H1 (cell line): ENCODE data around the gene NIT2. TPM values are rescaled to one million over a fixed set of nuclear protein-coding genes. Genes with fewer than 3 reads are reported as not detected.

Source experiments
- CTCF ChIA-PET: fragments of 300-600 bp; sonication (Branson Sonifier 250); formaldehyde crosslinking; loops from one replicate; lab custom pipeline; 2021; ENCODE audit not compliant: partially characterized antibody; lab: Charles Lee
- POLR2A ChIA-PET: fragments of 300-600 bp; sonication (Branson Sonifier 250); formaldehyde crosslinking; loops from one replicate; lab custom pipeline; 2021; ENCODE audit warnings: inconsistent platforms; ENCODE audit not compliant: partially characterized antibody; lab: Charles Lee
- DNase-seq, 2 experiments: peaks; one replicate each; pipeline versions ENCODE4 v3.0.0 to v3.0.0-alpha.2; 2010 to 2022; ENCODE audit warnings: low spot score in 2 of 2, low read depth in 1 of 2, mixed read lengths in 1 of 2
- FAIRE-seq: peaks from 2 replicates; lab custom pipeline; 2011; peaks lifted over from hg19 to GRCh38; lab: Jason Lieb, UNC
- H2AFZ ChIP-seq: 2 replicates; pipeline ENCODE4 v1.8.1; 2012; ENCODE audit warnings: low read length, inconsistent platforms
- H2AK5ac ChIP-seq: 2 replicates; pipeline ENCODE4 v1.6.1; 2013; ENCODE audit warnings: low read depth, low read length
- H2BK120ac ChIP-seq: replicated peaks from 2 replicates; pipeline ENCODE3; 2013; ENCODE audit warnings: low read depth, low read length, inconsistent platforms
- H2BK12ac ChIP-seq: 2 replicates; pipeline ENCODE4 v1.6.1; 2013; ENCODE audit warnings: low read depth, low read length
- H2BK15ac ChIP-seq: 2 replicates; pipeline ENCODE4 v1.6.1; 2013; ENCODE audit warnings: low read length
- H2BK20ac ChIP-seq: 2 replicates; pipeline ENCODE4 v1.6.1; 2013; ENCODE audit warnings: low read length
- H2BK5ac ChIP-seq: 2 replicates; pipeline ENCODE4 v1.6.1; 2013; ENCODE audit warnings: low read depth, low read length
- H3K14ac ChIP-seq: 2 replicates; pipeline ENCODE4 v1.6.1; 2013; ENCODE audit warnings: inconsistent platforms; ENCODE audit not compliant: insufficient read length
- H3K18ac ChIP-seq: 2 replicates; pipeline ENCODE4 v1.6.1; 2013; ENCODE audit warnings: low read length; ENCODE audit errors: extremely low read depth
- H3K23ac ChIP-seq: 2 replicates; pipeline ENCODE4 v1.6.1; 2013; ENCODE audit warnings: inconsistent platforms; ENCODE audit not compliant: insufficient read length
- H3K23me2 ChIP-seq: 2 replicates; pipeline ENCODE4 v1.6.1; 2013; ENCODE audit warnings: low read depth, low read length
- H3K27ac ChIP-seq: 2 replicates; pipeline ENCODE4 v1.6.1; 2011; ENCODE audit warnings: low read depth, low read length, inconsistent platforms
- H3K27me3 ChIP-seq, 4 experiments: replicated peaks in 1 of 4; 1 replicate in 1 of 4; 2 replicates in 3 of 4; pipeline versions ENCODE4 v1.6.1 to v1.8.1; 2011 to 2013; ENCODE audit warnings: low read length in 3 of 4, mild to moderate bottlenecking in 3 of 4, inconsistent platforms in 2 of 4, mixed read lengths in 2 of 4, moderate library complexity in 1 of 4; ENCODE audit not compliant: control insufficient read depth in 3 of 4, insufficient read depth in 3 of 4; ENCODE audit errors: extremely low read depth in 1 of 4
- H3K36me3 ChIP-seq, 4 experiments: 2 replicates each; pipeline versions ENCODE4 v1.6.1 to v1.8.1; 2011 to 2013; ENCODE audit warnings: mild to moderate bottlenecking in 4 of 4, low read length in 3 of 4, moderate library complexity in 2 of 4, control low read depth in 1 of 4, inconsistent platforms in 1 of 4; ENCODE audit not compliant: insufficient read depth in 4 of 4, control insufficient read depth in 2 of 4
- H3K4ac ChIP-seq: replicated peaks from 2 replicates; pipeline ENCODE3; 2013; ENCODE audit warnings: low read length, low read depth, mixed read lengths, inconsistent platforms; ENCODE audit not compliant: insufficient read length
- H3K4me1 ChIP-seq, 4 experiments: replicated peaks in 1 of 4; 1 replicate in 1 of 4; 2 replicates in 3 of 4; pipeline versions ENCODE4 v1.6.1 to v1.8.1; 2011 to 2013; ENCODE audit warnings: low read length in 3 of 4, inconsistent platforms in 2 of 4, mixed read lengths in 1 of 4; ENCODE audit not compliant: insufficient read depth in 4 of 4, control insufficient read depth in 3 of 4
- H3K4me2 ChIP-seq, 2 experiments: 2 replicates each; pipeline versions ENCODE4 v1.6.1 to v1.8.1; 2011 to 2013; ENCODE audit warnings: low read depth in 2 of 2, low read length in 2 of 2, control low read depth in 1 of 2, inconsistent platforms in 1 of 2, mild to moderate bottlenecking in 1 of 2; ENCODE audit not compliant: insufficient read depth in 1 of 2
- H3K4me3 ChIP-seq, 4 experiments: fragments of 200-600, 300-600 bp in 1 of 4; sonication (generic), shearing (Covaris generic), sonication (Bioruptor Twin) in 1 of 4; 2 replicates each; pipeline versions ENCODE4 v1.5.1 to v1.8.1; 2011 to 2016; ENCODE audit warnings: low read length in 4 of 4, low read depth in 3 of 4, control low read depth in 2 of 4, inconsistent platforms in 2 of 4, mild to moderate bottlenecking in 2 of 4, mixed read lengths in 1 of 4, moderate library complexity in 1 of 4; ENCODE audit not compliant: insufficient read depth in 2 of 4; ENCODE audit errors: extremely low read depth in 1 of 4
- H3K56ac ChIP-seq: replicated peaks from 2 replicates; pipeline ENCODE3; 2013; ENCODE audit warnings: low read depth, mild to moderate bottlenecking, mixed read lengths, low read length, inconsistent platforms; ENCODE audit not compliant: insufficient read length
- H3K79me1 ChIP-seq: 2 replicates; pipeline ENCODE4 v1.6.1; 2013; ENCODE audit warnings: low read depth, low read length, control low read depth
- H3K79me2 ChIP-seq, 2 experiments: 2 replicates each; pipeline versions ENCODE4 v1.6.1 to v1.8.1; 2012 to 2013; ENCODE audit warnings: low read length in 2 of 2, mild to moderate bottlenecking in 2 of 2, inconsistent platforms in 1 of 2; ENCODE audit not compliant: insufficient read depth in 2 of 2, control insufficient read depth in 1 of 2
- H3K9ac ChIP-seq, 4 experiments: replicated peaks in 1 of 4; 1 replicate in 1 of 4; 2 replicates in 3 of 4; pipeline versions ENCODE4 v1.6.1 to v1.8.1; 2011 to 2013; ENCODE audit warnings: low read depth in 3 of 4, low read length in 3 of 4, control low read depth in 2 of 4, mild to moderate bottlenecking in 2 of 4, moderate library complexity in 2 of 4, inconsistent platforms in 1 of 4; ENCODE audit errors: extremely low read depth in 1 of 4
- H3K9me3 ChIP-seq, 2 experiments: 2 replicates each; pipeline versions ENCODE4 v1.6.1 to v1.8.1; 2012 to 2013; ENCODE audit warnings: mild to moderate bottlenecking in 2 of 2, moderate library complexity in 2 of 2, control low read depth in 1 of 2, inconsistent platforms in 1 of 2, low read depth in 1 of 2, low read length in 1 of 2, mixed read lengths in 1 of 2; ENCODE audit not compliant: insufficient read depth in 2 of 2
- H4K20me1 ChIP-seq, 2 experiments: replicated peaks in 1 of 2; 2 replicates each; pipeline versions ENCODE3 to v1.8.1; 2011 to 2013; ENCODE audit warnings: inconsistent platforms in 2 of 2, low read length in 2 of 2, mild to moderate bottlenecking in 1 of 2; ENCODE audit not compliant: insufficient read depth in 2 of 2, control insufficient read depth in 1 of 2
- H4K5ac ChIP-seq: 2 replicates; pipeline ENCODE4 v1.6.1; 2013; ENCODE audit warnings: low read length, low read depth, mixed read lengths, inconsistent platforms; ENCODE audit not compliant: insufficient read length
- H4K8ac ChIP-seq: 2 replicates; pipeline ENCODE4 v1.8.0; 2013; ENCODE audit warnings: mild to moderate bottlenecking, moderate library complexity, low read length, inconsistent platforms; ENCODE audit not compliant: insufficient read depth; ENCODE audit errors: extremely low read depth
- H4K91ac ChIP-seq: replicated peaks from 2 replicates; pipeline ENCODE3; 2013; ENCODE audit warnings: low read length, mixed read lengths, inconsistent platforms; ENCODE audit not compliant: insufficient read length
- GABPA ChIP-seq: IDR thresholded peaks from 2 replicates; pipeline ENCODE4 v1.6.1; 2011; ENCODE audit warnings: mild to moderate bottlenecking, low read length, moderate library complexity, borderline replicate concordance; ENCODE audit not compliant: insufficient read depth
- SP1 ChIP-seq: IDR thresholded peaks from 2 replicates; pipeline ENCODE4 v1.6.1; 2011; ENCODE audit warnings: low read depth, low read length
- WGBS, 2 experiments: shearing (Covaris generic) in 1 of 2; methylation state at CpG; one replicate each; pipeline versions ENCODE4 v1.1.6 to v1.1.7; 2013 to 2015; ENCODE audit warnings: low lambda C conversion rate in 2 of 2, mixed read lengths in 2 of 2, inconsistent platforms in 1 of 2, low coverage in 1 of 2, missing lambda C conversion rate in 1 of 2; ENCODE audit not compliant: insufficient replicate concordance in 2 of 2, insufficient coverage in 1 of 2, insufficient read length in 1 of 2; ENCODE audit errors: extremely low coverage in 1 of 2, missing lambda C conversion rate in 1 of 2; 5-methylcytosine and 5-hydroxymethylcytosine counted together
- polyA plus RNA-seq, 7 experiments: library from polyadenylated mRNA; depleted of rRNA in 3 of 7; stranded (reverse) in 5 of 7; unstranded in 2 of 7; fragments of >200 nt in 5 of 7; fragments of 200-250 nt in 2 of 7; gene quantifications; 1 replicate in 5 of 7; 2 replicates in 1 of 7; 4 replicates in 1 of 7; pipeline versions ENCODE4 v1.2.1 to v1.2.3, GENCODE V29; 2011 to 2013; ENCODE audit warnings: missing spikeins in 2 of 7, mixed read lengths in 2 of 7
- total RNA-seq: library from RNA; stranded (reverse); fragmentation: NEBNext Ultra II Directional; extraction: Animal tissue kit (Norgen Biotek cat#: 25700); gene quantifications from 2 replicates; pipeline ENCODE4 v1.2.1, GENCODE V29; 2021

NIT2 gene
- total and polyA plus RNA-seq, 2 of the 8 experiments (the other 6 are each of a cell fraction or from before 2014, with no cell fraction given) = 15.2 to 25.3 TPM

DNA sequence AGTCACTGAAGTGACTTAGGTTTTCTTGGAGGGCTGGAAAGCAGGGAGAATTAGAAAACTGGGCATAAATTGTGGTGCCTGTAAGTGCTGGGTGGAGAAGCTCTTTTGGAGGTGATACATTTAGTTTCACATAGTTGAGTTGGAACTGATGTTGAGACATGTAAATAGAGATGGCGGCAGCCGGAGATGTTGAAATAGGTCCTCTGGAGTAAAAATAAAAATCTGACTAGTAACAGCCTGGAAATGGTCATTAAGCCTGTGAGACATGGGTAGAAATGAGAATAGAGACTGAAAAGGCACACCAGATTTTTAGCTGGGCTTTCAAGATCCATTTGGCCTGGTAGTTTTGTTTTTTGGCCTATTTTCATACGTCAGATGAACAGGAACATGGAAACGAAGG, 2.9 kb upstream of the NIT2 start:
- Histone ChIP-seq H2BK12ac (no peak overlapping the region), H3K4me1 (peaks cover 0 to 6% (median 4%) of the 10 kb centered on the region in 4 experiments; a peak in 5 of 7 replicates), H3K14ac (no peak overlapping the region), H2AK5ac (no peak overlapping the region), H2BK120ac (no peak overlapping the region), H3K4me2 (no peak overlapping the region), H3K79me2 (no peaks in the 10 kb centered on the region), H2BK5ac (no peak overlapping the region), H4K91ac (no peak overlapping the region), H4K5ac (no peak overlapping the region)
- no peak for FAIRE-seq
- no peak for DNase-seq
- POLR2A ChIA-PET = interaction anchor here (0.8 to 1.3 kb wide), 2 partner anchors 9 to 26 kb away, joined by 4 to 5 read pairs; no protein-coding TSS in a partner anchor
- TF ChIP-seq GABPA = no peak
- TF ChIP-seq SP1 = no peak
- TF ChIP-seq, all 59 proteins: peak for 0
- H2AFZ ChIP-seq = no peak overlapping the region
- H2BK20ac ChIP-seq = no peak overlapping the region
- no peak overlapping the region for H3K4me3 ChIP-seq
- H3K79me1 ChIP-seq = no peaks in the 10 kb centered on the region
- H3K4ac ChIP-seq = no peak overlapping the region
- CTCF ChIA-PET = interaction anchor here (0.9 to 2.6 kb wide), 7 partner anchors 9 to 500 kb away, joined by 3 to 9 read pairs (median 4); no protein-coding TSS in a partner anchor
- no peak overlapping the region for H3K9ac ChIP-seq
- H3K23ac ChIP-seq = no peak overlapping the region
- peaks cover 4% of the 10 kb centered on the region; the same call in 1 of the 2 replicates for H3K23me2 ChIP-seq
- no peak overlapping the region for H3K18ac ChIP-seq
- no peaks in the 10 kb centered on the region; a peak in 2 of 7 replicates for H3K27me3 ChIP-seq
- no peak overlapping the region for H3K27ac ChIP-seq
- H3K36me3 ChIP-seq = no peaks in the 10 kb centered on the region; a peak in 1 of 8 replicates
- H4K20me1 ChIP-seq = no peaks in the 10 kb centered on the region
- WGBS, 2 experiments = 85% methylated on average over 4 of the region's 4 CpGs; no CpG with 5 or more reads in 1 of the 2 experiments
- H4K8ac ChIP-seq = no peak overlapping the region
- no peak overlapping the region for H2BK15ac ChIP-seq
- no peaks in the 10 kb centered on the region; a peak in 1 of 4 replicates for H3K9me3 ChIP-seq
- H3K56ac ChIP-seq = no peak overlapping the region
